Stimulated activated CD4-positive, alpha-beta T cell treated with anti-CD3 and anti-CD28 coated beads, Interleukin-15, amount 100 ng/mL, for 48 hours (primary cell): ENCODE measurements around the gene ANKMY1.

ENCODE experiments used
- DNase-seq, 2 donors: peaks; one replicate each; pipeline ENCODE4 v3.0.0-alpha.2; 2020; ENCODE audit warnings: low read depth in 2 of 2

Gene ANKMY1

DNA sequence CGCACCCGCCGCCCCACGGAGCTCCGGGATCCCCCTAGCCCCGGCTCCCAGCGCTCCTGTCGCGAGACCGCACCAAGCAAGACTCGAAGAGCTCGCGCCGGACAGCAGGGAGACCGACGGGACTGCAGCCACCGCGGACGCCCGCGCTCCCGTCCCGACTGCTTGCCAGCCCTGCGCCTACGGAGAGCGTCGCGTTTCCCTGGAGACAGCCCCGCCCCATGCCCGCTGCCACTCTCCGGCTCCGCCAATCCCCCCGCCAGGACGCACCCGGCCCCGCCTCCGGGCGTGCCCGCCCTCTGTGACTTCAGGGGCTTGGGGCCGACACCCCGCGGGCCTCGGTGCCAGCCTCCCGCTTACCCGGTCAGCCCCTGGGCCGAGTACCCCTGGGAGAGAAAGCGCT lies at the start of gene ANKMY1:
TSS of gene ANKMY1 (minus strand) at position 181 of the 400 bp plus-strand sequence. CDS start 653 bp downstream, outside the sequence.
- DNase-seq = peak in 1 of 2 donors; percentile 76

DNA sequence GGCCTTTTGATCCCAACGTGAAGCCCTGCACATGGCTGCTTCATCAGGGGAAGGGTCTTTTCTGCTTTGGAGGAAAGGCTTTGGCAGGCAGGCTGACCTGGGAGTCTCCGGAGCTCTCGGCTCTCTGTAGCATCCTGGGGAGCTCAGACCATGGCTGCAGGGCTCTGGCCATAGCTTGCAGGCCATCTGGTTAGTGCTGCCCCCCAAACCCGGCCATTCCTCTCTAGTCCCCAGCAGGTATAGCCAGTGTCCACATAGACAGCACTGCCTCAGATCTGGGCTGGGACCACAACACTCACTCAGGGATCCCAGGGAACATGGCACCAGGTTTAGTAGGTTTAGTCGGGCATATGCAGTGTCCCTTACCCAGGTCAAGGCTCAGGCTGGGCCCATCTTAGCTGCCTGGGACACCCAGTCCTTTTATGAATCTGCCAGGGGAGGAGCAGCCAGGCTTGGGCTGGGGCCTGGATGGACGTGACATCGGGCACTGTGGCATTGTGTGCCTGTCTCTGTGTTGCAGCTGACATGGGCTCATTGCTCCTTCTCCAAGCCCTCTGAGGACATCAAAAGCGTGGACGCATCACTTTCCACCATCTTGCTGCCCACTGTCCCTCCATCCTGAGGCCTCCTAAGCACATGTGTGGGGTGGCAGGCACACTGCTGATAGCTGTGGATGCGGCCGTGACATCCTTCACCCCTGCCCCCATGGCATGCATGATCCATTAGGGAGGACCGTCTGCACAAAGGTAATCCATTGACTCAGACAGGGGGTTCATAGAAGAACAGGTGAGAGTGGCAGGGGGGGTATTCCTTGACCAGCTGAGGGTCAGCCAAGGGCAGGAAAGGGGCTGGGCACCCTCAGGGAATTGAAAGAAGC lies 48.3 kb upstream of the ANKMY1 start:
- DNase-seq = no peak

GRCh38 chr2:240604939-240605716 lies 47.3 kb upstream of the ANKMY1 start:
- no peak for DNase-seq

GRCh38 chr2:240604291-240604938 lies 46.6 kb upstream of the ANKMY1 start:
- no peak for DNase-seq

GRCh38 chr2:240603846-240604245 lies 46.1 kb upstream of the ANKMY1 start:
- no peak for DNase-seq

- no peak for DNase-seq
Observed at GRCh38 chr2:240603081-240603835, 45.5 kb upstream of the ANKMY1 start.

GRCh38 chr2:240602266-240603050 lies 44.7 kb upstream of the ANKMY1 start:
- no peak for DNase-seq

DNA sequence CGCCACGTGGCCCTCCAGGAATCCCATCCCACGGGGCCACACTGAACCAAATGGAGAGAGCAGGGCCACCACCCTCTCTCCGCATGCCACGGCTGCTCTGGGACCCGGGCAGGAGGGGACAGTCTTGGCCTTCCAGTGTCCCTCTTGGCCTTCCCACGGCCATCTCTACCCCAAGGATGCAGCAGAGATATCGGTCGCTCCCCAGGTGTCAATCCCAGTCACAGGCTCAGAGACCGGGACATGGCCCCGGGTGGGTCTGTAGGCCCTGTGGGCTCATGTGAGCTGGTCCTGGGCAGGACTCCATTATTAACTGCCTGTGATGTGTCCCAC lies 44.0 kb upstream of the ANKMY1 start:
- DNase-seq = no peak

DNA sequence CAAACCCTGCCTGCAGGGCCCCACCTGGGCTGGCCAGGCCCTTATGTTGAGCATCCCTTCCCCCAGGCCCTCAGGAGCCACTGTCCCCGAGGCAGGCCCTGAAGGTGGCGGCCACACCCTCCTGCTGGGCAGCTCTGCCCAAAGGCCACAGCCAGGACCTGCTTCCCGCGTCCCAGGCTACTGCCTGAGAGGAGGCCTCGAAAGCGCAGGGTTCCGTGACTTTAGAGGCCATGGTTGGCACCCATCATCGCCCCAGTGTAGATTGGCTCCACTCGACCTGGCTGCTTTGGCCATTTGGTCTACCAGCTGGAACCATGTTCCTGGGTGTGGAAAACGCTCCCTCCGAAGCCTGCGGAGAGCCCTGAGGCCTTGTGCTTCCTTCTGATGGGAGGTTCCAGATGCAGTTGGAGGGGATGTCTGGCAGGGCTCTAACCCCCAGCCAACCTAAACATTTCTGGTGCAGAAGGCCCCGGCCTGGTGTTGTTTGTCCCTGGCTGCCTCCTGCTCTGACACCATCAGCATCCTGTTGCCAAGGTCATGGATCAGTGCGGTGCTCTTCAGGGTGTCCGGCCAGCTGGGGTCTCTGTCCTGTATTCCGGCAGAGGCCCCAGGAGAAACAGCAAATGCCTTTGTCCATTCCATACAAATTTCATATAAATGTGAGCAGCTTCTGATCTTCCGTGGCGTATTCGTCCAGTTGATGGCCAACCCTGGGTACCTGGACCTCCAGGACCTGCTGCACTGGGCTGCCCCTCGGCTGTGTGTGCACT lies 43.5 kb upstream of the ANKMY1 start:
- DNase-seq = no peak

GRCh38 chr2:240600451-240600961 lies 42.7 kb upstream of the ANKMY1 start:
- DNase-seq = no peak

DNA sequence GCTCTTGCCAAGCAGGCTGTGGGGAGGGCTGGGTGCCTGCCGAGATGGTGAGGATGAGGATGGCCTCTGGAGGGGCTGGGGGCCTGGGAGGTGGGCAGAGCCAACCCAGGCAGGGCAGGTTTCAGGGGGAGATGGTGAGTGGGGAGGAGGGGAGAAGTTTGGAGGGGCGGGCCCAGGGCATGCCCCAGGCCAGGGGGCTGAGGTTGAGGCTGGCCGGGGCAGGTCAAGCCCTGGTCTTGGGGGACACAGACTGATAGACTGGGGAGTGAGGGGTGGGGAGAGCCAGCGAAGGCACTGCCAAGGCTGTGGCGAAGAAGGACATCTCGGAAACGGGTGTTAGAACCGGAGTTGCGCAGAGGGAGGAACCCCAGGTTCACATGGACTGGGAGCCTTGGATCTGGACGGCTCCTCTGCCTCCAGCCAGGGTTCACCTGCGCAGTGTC lies 41.4 kb upstream of the ANKMY1 start:
- no peak for DNase-seq

DNA sequence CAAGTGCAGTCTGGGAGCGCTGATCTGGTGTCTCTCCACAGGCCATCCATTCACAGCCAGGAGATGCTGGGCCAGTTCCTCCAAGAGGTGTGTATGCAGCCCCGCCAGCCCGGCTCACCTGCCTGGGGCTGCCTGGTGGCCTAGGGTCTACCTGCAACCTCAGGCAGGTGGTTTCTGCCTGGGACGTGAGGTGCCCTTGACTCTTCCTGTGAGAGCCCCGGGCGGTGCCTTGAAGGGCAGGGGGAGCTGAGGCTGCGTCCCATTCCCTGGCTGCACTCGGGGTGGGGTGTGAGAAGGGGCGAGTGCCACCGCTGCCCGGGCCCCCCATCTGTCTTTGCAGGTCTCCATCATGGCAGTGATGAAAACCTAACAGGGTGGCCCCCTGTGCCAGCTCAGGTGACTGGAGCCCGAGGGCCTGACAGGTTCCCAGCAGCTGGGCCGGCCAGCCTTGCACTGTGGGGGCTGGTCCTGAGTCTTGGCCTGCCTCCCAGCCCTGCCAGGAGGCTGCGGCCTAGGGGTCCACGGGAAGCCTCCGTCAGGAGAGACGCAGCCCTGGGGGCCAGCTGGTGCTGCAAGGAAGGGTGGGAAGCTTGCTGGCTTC lies 40.6 kb upstream of the ANKMY1 start:
- no peak for DNase-seq

GRCh38 chr2:240597419-240598181 lies 39.8 kb upstream of the ANKMY1 start:
- no peak for DNase-seq

DNA sequence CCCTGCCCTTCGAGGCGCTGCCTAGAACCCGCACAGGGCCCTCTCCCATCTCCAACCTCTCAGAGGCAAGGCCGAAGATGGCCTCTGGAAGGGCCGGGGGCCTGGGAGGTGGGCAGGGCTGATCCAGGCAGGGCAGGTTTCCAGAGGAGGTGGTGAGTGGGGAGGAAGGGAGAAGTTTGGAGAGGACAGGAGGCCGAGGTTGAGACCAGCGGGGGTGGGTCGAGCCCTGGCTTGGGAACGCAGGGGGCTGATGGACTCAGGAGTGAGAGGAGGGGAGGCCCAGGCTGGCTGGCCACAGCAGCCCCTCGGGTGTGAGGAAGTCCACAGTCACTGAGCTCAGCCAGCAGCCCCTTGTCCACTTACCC lies 39.2 kb upstream of the ANKMY1 start:
- DNase-seq = no peak

- no peak for DNase-seq
Observed at GRCh38 chr2:240596491-240596931, 38.7 kb upstream of the ANKMY1 start.

GRCh38 chr2:240596080-240596460 lies 38.3 kb upstream of the ANKMY1 start:
- no peak for DNase-seq

- DNase-seq = peak in 1 of 2 donors; percentile 16
Observed at GRCh38 chr2:240595381-240596079, 37.7 kb upstream of the ANKMY1 start.
